ENCODE results near the gene MAST4. TPM values are rescaled to one million over a fixed set of nuclear protein-coding genes. Genes with fewer than 3 reads are reported as not detected.

Gene MAST4
- total and polyA plus RNA-seq, 2 of the 4 experiments (the other 2 are of a cell fraction): 4.8 to 6.8 TPM

DNA sequence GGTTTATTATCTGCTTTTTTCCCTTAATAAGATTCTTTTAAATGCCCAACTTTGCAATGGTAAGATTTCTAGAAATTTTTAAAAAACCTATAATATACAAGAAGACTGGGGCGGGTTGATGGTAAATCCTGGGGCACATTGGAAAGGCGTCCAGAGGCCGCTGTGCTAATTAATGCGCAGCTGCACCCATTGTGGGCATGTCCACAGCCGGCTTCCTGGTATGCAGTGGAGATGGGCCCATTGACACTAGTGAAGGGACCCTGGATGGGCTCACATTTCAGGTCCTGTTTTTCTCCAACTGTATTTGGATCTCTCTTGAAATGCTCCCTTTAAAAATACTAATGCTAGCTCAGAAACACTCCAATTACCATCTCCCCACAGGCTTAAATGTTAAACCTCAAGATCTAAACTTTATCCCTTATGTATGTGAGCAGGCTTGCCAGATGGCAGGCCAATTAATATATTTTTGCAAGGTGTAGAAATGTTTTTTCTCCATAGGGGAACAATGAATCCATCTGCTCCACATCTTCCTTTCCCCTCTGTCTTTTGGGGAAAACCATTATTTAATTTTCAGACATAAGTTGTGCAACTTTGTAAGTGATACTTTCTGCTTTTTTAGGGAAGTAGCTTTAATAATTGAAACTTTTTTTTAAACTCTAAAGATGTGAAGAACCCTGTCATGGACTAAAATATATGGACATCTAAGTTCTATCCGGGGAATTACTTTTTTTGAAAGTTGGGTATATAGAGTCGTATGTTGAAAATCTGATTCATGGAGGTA, 423.1 kb downstream of the MAST4 start:
- in situ Hi-C loops (cut with MboI; ENCODE audit: low sequenced_read_pairs) (no loop called here), intact Hi-C loops (cut with micrococcal nuclease) (no loop called here), dilution Hi-C loops (cut with HindIII; ENCODE audit: low sequenced_read_pairs, unreplicated experiment) (no loop called here)
- ChIA-PET CTCF (no interaction called here), POLR2A (ENCODE audit: unreplicated experiment) (no interaction called here)
- H3K4me1 ChIP-seq (ENCODE audit: control insufficient read depth, insufficient read depth, low read length): peaks cover 12% of the 10 kb centered on the region
- no peak overlapping the region for H3K4me3 ChIP-seq (ENCODE audit: insufficient read depth, low read depth, low read length)
- H3K18ac ChIP-seq (ENCODE audit: low read depth, low read length): no peak overlapping the region
- ATAC-seq (ENCODE audit: low read depth): no peak
- no peak overlapping the region for H3K4ac ChIP-seq (ENCODE audit: low read depth, low read length)
- no peak overlapping the region for H3K27ac ChIP-seq (ENCODE audit: insufficient read depth, low read length)
- no peak for DNase-seq
- H2AK9ac ChIP-seq (replicated peaks; ENCODE audit: low read depth, low read length, poor library complexity): no peak overlapping the region
- no peak overlapping the region for H4K8ac ChIP-seq (ENCODE audit: low read depth in 2 of 2, low read length in 2 of 2)
- no peaks in the 10 kb centered on the region for H4K20me1 ChIP-seq (ENCODE audit: insufficient read depth, low read length)
- no peak overlapping the region for H2BK120ac ChIP-seq (ENCODE audit: low read depth, low read length)
- H3K56ac ChIP-seq (ENCODE audit: extremely low read depth, insufficient read depth, low read length): no peak overlapping the region
- no peak overlapping the region for H3K4me2 ChIP-seq (ENCODE audit: low read depth, low read length)
- H2BK20ac ChIP-seq (ENCODE audit: low read depth, low read length): no peak overlapping the region
- H2BK5ac ChIP-seq (ENCODE audit: low read depth, low read length, poor library complexity, severe bottlenecking): no peak overlapping the region
- H4K91ac ChIP-seq (ENCODE audit: insufficient read depth, low read depth, low read length): no peak overlapping the region
- 100% methylated on average over 3 of the region's 7 CpGs; no CpG with 5 or more reads in 1 of the 2 experiments for WGBS, 2 experiments (ENCODE audit: extremely low coverage in 2 of 2, insufficient read length in 1 of 2)
- no peak overlapping the region for H2AK5ac ChIP-seq (ENCODE audit: low read depth, low read length)
- no peaks in the 10 kb centered on the region for H3K27me3 ChIP-seq (ENCODE audit: control insufficient read depth, insufficient read depth, low read length)
- TF ChIP-seq NFE2L2 (IDR thresholded peaks at IDR 0.05; ENCODE audit: low read depth, low read length) (no peak), RFX5 (IDR thresholded peaks at IDR 0.05; ENCODE audit: low read depth, low read length) (no peak), MAZ (IDR thresholded peaks at IDR 0.05; ENCODE audit: borderline replicate concordance, low read depth, low read length) (no peak), CTCF (conservative IDR thresholded peaks at IDR 0.05; ENCODE audit: low read depth, low read length) (no peak), CHD1 (IDR thresholded peaks at IDR 0.05; ENCODE audit: low read depth, low read length) (no peak)
- H4K5ac ChIP-seq (ENCODE audit: low read depth, low read length): no peak overlapping the region
- no peaks in the 10 kb centered on the region for H3K36me3 ChIP-seq (ENCODE audit: control insufficient read depth, insufficient read depth, low read length)
- H3K14ac ChIP-seq (replicated peaks; ENCODE audit: low read depth, low read length): no peak overlapping the region
- no peaks in the 10 kb centered on the region for H3K9me1 ChIP-seq (ENCODE audit: insufficient read depth, low read length)
- no peak overlapping the region for H2AFZ ChIP-seq (replicated peaks; ENCODE audit: low read length, poor library complexity)
- H3K23ac ChIP-seq (ENCODE audit: low read depth, low read length): no peak overlapping the region
- no peak overlapping the region for H2BK15ac ChIP-seq (ENCODE audit: low read depth, low read length)
- no peak overlapping the region for H3K9ac ChIP-seq (ENCODE audit: low read depth, low read length)
- BruUV-seq (replicated peaks): no TSS peak
- no peaks in the 10 kb centered on the region for H3K9me3 ChIP-seq (ENCODE audit: control insufficient read depth, insufficient read depth, low read length)
- peaks cover 10 to 36% of the 10 kb centered on the region in 2 experiments; a peak in 3 of 4 replicates for H3K79me1 ChIP-seq (ENCODE audit: low read depth in 1 of 2, low read length in 2 of 2)

Data from IMR-90 (cell line).